22Rv1 (cell line): ENCODE measurements around the gene JPT1.

ENCODE experiments used
- ZFX ChIP-seq: fragments of 450-650 bp; IDR thresholded peaks from 2 replicates; pipeline ENCODE4 v1.6.1; 2017; ENCODE audit warnings: antibody characterized with exemption, borderline replicate concordance
- TF ChIP-seq, protein P1 (sequence below): fragments of 450-650 bp; IDR thresholded peaks from 2 replicates; pipeline ENCODE4 v1.5.1; 2017; ENCODE audit warnings: mild to moderate bottlenecking

DNA sequence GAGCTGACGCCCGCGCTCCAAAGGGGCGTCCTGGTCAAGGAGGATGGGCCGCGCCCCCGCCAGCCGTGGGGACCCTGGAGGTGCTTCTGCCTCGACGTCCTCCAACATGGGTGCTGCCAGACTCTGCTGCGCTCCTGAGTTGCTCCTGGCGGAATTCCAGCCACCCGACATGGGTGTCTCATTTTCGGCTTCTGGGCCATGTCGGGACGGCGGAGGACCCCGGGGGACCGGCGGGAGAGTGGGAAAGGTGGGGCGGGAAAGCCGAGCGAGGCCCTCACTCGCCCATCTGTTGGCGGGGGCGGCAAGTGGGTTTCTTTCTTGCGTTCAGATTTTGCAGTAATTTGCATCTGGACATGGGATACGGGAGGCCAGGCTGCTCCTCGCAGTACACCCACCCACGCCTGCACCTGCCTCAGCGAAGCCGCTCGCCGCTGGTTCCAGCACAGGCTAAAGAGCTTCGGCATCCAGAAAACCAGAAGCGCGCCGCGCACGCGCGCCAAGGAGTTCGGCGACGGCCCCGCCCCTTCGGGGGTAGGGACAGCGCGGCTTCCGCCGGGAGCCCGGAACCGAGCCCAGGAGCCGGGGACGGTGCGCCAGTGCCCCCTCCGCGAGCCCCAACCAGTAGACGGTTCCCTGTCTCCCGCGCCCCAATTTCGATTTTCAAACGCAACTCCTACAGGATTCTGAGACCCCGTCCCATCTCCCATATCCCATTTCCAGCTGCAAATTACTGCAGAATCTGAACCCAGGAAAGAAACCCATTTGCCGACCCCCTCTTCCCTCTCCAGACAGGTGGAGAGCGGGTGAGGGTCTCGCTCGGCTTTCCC is 44.7 kb downstream of the JPT1 start, which contains the start of gene ARMC7:
- TF ChIP-seq, protein P1, sequence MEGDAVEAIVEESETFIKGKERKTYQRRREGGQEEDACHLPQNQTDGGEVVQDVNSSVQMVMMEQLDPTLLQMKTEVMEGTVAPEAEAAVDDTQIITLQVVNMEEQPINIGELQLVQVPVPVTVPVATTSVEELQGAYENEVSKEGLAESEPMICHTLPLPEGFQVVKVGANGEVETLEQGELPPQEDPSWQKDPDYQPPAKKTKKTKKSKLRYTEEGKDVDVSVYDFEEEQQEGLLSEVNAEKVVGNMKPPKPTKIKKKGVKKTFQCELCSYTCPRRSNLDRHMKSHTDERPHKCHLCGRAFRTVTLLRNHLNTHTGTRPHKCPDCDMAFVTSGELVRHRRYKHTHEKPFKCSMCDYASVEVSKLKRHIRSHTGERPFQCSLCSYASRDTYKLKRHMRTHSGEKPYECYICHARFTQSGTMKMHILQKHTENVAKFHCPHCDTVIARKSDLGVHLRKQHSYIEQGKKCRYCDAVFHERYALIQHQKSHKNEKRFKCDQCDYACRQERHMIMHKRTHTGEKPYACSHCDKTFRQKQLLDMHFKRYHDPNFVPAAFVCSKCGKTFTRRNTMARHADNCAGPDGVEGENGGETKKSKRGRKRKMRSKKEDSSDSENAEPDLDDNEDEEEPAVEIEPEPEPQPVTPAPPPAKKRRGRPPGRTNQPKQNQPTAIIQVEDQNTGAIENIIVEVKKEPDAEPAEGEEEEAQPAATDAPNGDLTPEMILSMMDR: no peak
- TF ChIP-seq ZFX: no peak
